ENCODE measurements around the gene HS3ST4. TPM values are rescaled to one million over a fixed set of nuclear protein-coding genes. Genes with fewer than 3 reads are reported as not detected.

HS3ST4 gene
- total and polyA plus RNA-seq, 2 experiments from 2014 or later = 0.44 to 2.1 TPM

- Histone ChIP-seq H3K27ac (ENCODE audit: low read depth) (no peak overlapping the region), H3K79me2 (replicated peaks; ENCODE audit: insufficient read depth) (no peaks in the 10 kb centered on the region), H3K9me2 (ENCODE audit: insufficient read depth) (no peaks in the 10 kb centered on the region), H3K27me3 (ENCODE audit: insufficient read depth) (no peaks in the 10 kb centered on the region), H4K20me1 (replicated peaks; ENCODE audit: insufficient read depth) (no peaks in the 10 kb centered on the region), H3K4me3 (no peak overlapping the region), H3K4me2 (no peak overlapping the region), H3K36me3 (ENCODE audit: insufficient read depth) (peaks cover 3% of the 10 kb centered on the region; the same call in 1 of the 2 replicates), H3F3A (replicated peaks; ENCODE audit: low read depth) (no peaks in the 10 kb centered on the region), H2AFZ (no peak overlapping the region), H3K4me1 (ENCODE audit: insufficient read depth) (no peaks in the 10 kb centered on the region)
- no peak overlapping the region for H3K27ac Mint-ChIP-seq
- H3K36me3 Mint-ChIP-seq (ENCODE audit: low read depth) = peaks cover 14% of the 10 kb centered on the region
- TF ChIP-seq, protein P1, sequence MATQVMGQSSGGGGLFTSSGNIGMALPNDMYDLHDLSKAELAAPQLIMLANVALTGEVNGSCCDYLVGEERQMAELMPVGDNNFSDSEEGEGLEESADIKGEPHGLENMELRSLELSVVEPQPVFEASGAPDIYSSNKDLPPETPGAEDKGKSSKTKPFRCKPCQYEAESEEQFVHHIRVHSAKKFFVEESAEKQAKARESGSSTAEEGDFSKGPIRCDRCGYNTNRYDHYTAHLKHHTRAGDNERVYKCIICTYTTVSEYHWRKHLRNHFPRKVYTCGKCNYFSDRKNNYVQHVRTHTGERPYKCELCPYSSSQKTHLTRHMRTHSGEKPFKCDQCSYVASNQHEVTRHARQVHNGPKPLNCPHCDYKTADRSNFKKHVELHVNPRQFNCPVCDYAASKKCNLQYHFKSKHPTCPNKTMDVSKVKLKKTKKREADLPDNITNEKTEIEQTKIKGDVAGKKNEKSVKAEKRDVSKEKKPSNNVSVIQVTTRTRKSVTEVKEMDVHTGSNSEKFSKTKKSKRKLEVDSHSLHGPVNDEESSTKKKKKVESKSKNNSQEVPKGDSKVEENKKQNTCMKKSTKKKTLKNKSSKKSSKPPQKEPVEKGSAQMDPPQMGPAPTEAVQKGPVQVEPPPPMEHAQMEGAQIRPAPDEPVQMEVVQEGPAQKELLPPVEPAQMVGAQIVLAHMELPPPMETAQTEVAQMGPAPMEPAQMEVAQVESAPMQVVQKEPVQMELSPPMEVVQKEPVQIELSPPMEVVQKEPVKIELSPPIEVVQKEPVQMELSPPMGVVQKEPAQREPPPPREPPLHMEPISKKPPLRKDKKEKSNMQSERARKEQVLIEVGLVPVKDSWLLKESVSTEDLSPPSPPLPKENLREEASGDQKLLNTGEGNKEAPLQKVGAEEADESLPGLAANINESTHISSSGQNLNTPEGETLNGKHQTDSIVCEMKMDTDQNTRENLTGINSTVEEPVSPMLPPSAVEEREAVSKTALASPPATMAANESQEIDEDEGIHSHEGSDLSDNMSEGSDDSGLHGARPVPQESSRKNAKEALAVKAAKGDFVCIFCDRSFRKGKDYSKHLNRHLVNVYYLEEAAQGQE (IDR thresholded peaks at IDR 0.05; ENCODE audit: unreplicated experiment) = no peak
- TF ChIP-seq, protein P2, sequence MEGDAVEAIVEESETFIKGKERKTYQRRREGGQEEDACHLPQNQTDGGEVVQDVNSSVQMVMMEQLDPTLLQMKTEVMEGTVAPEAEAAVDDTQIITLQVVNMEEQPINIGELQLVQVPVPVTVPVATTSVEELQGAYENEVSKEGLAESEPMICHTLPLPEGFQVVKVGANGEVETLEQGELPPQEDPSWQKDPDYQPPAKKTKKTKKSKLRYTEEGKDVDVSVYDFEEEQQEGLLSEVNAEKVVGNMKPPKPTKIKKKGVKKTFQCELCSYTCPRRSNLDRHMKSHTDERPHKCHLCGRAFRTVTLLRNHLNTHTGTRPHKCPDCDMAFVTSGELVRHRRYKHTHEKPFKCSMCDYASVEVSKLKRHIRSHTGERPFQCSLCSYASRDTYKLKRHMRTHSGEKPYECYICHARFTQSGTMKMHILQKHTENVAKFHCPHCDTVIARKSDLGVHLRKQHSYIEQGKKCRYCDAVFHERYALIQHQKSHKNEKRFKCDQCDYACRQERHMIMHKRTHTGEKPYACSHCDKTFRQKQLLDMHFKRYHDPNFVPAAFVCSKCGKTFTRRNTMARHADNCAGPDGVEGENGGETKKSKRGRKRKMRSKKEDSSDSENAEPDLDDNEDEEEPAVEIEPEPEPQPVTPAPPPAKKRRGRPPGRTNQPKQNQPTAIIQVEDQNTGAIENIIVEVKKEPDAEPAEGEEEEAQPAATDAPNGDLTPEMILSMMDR (conservative IDR thresholded peaks at IDR 0.05; ENCODE audit: low read depth in 2 of 2) = no peak
- TF ChIP-seq ZNF462 (CRISPR knock-in tag; IDR thresholded peaks at IDR 0.05) = no peak
- no peak for TF ChIP-seq JUNB (IDR thresholded peaks at IDR 0.05; ENCODE audit: unreplicated experiment)
- no peak for TF ChIP-seq POLR2AphosphoS5 (IDR thresholded peaks at IDR 0.05; ENCODE audit: low read depth)
- TF ChIP-seq CREB1 (CRISPR knock-in tag; IDR thresholded peaks at IDR 0.05; ENCODE audit: low read depth) = no peak
- TF ChIP-seq ZNF114 (CRISPR knock-in tag; IDR thresholded peaks at IDR 0.05) = no peak
- TF ChIP-seq NANOG (IDR thresholded peaks at IDR 0.05; ENCODE audit: borderline replicate concordance) = no peak
- no peak for TF ChIP-seq STAT1 (IDR thresholded peaks at IDR 0.05; ENCODE audit: unreplicated experiment)
- TF ChIP-seq ZNF331 (CRISPR knock-in tag; IDR thresholded peaks at IDR 0.05; ENCODE audit: low read depth) = no peak
- no peak for TF ChIP-seq ETS1 (IDR thresholded peaks at IDR 0.05)
- no peak for TF ChIP-seq EZH2 (IDR thresholded peaks at IDR 0.05; ENCODE audit: low read depth, unreplicated experiment)
- TF ChIP-seq EZH2phosphoT487 (IDR thresholded peaks at IDR 0.05; ENCODE audit: unreplicated experiment) = no peak
- H3K4me3 Mint-ChIP-seq = no peak overlapping the region
- H3K9me3 Mint-ChIP-seq = peaks cover 88% of the 10 kb centered on the region
- ATAC-seq (no peak), DNase-seq (ENCODE audit: low spot score) (no peak)
- H3K4me1 Mint-ChIP-seq = no peaks in the 10 kb centered on the region; the same call in 2 of the 3 replicates
- peaks cover 7% of the 10 kb centered on the region for H3K27me3 Mint-ChIP-seq (ENCODE audit: insufficient read depth, low read depth, poor library complexity)
Measured at GRCh38 chr16:25905810-25906209, 214.1 kb downstream of the HS3ST4 start.
